Left hindlimb (tissue), 1 donor: Measurements from ENCODE around the gene CECR2.
"Not testable (repeated sequence)": the region's sequence is repeated elsewhere in the genome, so short reads cannot be mapped to it uniquely, and the experiment has no call there.

ENCODE experiments used
- DNase-seq: peaks from one replicate; pipeline ENCODE4 v3.0.0-alpha.2; 2018

Gene CECR2

DNA sequence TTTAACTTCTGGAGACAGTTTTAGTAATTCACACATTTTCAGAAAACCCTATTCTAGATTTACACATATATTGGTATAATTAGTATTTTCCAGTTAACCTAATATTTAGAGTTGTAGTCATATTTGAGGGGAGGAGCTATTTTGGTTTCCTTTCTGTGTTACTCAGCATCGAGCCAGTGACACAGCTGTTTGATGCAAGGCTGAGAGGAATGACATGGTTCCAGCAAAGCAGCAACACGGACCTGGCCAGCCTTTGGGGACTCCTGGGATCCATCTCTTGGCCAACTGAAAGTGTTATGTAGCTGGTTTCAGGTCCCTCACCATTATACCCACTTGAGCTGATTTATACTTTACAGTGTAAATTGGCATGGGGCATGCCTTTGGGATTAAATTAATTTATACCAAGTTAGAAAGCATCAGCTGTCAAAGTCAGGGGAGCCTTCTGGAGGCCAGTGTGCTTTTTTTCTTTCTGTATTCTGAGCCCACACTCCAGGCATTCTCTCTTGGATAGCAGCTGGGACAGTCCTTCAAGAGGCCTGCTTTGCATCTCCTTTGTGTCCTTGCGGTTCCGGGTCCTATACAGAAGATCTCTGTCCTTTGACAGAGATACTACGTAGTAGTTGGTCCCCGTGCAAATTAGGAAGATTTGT is 102.8 kb downstream of the CECR2 start:
- peak; percentile 44 for DNase-seq

DNA sequence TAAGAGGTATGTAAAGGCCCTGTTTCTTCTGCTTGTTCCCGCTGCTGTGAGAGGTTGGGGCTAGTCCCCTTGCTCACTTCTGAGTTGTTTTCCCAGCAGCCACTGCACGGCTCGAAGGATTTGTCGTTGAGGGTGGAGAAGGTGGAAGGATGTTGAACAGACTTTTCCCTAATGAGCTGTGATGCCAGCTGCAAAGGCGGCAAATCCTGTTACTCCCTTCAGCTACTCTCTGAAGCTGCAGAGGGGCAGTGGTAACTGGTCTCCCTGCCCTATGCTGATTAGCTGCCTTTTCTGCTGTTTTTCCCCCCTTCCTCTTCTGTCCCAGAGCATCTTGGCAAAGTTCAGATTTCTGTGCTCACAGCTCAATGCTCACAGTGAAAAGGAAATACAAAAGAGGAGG is 103.7 kb downstream of the CECR2 start:
- DNase-seq, result no peak

GRCh38 chr22:17475318-17476230 is 106.3 kb downstream of the CECR2 start:
- DNase-seq, result no peak

- DNase-seq, result no peak
Measured at GRCh38 chr22:17476838-17477237, 107.6 kb downstream of the CECR2 start.

DNA sequence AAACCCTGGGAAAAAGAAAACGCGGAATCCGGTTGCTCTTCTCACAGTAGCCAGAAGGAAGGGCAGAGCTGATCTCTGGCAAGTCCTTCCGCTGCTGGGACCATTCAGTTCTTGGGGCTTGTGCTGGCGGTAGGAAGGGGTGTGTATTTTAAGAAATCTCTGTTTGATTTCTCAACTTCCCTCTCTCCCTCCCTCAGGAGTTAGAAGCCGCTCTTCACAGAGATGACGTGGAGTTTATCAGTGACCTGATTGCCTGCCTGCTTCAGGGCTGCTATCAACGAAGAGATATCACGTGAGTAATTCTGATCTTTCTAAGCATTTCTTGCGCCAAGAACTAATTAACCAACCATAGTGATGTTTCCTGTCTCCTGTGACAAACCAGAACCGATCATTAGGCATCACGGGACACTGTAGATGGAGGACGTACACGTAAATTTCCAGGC is 108.2 kb downstream of the CECR2 start:
- no peak for DNase-seq

DNA sequence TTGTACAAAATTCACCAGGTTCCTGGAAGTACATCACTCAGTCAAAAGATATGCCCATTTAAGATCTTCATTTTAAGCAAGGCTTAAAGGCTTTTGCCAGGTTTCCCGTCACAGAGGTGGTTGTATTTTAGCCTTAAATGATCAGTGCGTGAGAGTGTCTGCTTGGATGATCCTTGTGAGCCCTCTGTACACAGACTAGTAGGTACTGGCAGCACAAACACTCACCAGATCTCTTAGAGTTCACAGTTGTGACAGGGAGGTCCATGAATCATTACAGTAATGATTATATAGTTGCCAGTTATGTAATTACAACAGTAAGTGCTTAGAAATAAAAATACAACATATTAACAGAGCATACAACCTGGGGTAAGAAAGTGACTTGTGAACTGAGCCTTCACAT is 109.9 kb downstream of the CECR2 start:
- no peak for DNase-seq

GRCh38 chr22:17481424-17481823 is 112.2 kb downstream of the CECR2 start:
- DNase-seq, result no peak

DNA sequence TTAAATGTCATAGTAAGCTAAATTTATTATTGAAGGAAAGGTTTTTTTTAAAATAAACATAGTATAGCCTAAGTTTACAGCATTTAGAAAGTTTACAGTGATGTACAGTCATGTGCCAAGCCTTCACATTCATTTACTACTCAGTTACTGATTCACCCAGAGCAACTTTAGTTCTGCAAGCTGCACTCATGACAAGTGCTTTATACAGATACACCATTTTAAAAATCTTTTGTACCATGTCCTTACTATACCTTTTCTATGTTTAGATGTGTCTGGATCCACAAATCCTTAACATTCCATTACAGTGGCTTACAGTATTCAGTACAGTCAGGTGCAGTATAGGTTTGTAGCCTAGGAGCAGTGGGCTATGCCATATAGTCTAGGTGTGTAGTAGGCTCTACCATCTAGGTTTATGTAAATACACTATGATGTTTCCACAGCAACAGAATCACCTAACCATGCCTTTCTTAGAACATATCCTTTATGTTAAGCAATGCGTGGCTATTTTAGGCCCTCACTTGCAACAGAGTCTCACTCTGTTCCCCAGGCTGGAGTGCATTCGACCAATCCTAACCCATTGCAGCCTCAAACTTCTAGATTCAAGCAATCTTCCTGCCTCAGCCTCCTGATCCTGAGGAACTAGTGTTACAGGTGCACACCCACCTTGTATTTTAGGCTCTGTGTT is 114.6 kb downstream of the CECR2 start:
- DNase-seq, result no peak

- no peak for DNase-seq
Measured at GRCh38 chr22:17484608-17485007, 115.3 kb downstream of the CECR2 start.

DNA sequence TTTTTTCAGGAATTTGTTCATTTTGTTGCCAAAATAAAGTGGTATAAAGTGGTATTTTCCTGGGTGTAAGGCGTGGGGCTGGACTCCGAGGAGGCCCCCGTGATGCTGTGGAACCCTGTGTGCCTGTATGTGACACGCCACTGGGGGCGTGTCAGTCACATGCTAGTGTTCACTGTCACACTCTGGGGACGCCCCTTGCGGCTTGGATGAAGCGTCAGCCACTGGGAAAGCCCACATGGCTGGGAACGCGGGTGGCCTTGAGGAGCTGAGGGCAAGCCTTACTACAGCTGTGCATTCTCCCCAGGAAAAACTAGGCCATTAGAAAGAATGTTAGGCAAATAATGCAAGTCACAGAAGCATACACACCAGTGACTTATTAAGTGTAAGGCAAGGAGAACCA is 117.1 kb downstream of the CECR2 start:
- DNase-seq, result no peak

GRCh38 chr22:17486719-17487118 is 117.5 kb downstream of the CECR2 start:
- no peak for DNase-seq

GRCh38 chr22:17489101-17489500 is 119.8 kb downstream of the CECR2 start:
- no peak for DNase-seq

- DNase-seq, result no peak
Measured at GRCh38 chr22:17491090-17491640, 121.9 kb downstream of the CECR2 start.

- DNase-seq, result no peak
Measured at GRCh38 chr22:17492247-17492646, 123.0 kb downstream of the CECR2 start.

DNA sequence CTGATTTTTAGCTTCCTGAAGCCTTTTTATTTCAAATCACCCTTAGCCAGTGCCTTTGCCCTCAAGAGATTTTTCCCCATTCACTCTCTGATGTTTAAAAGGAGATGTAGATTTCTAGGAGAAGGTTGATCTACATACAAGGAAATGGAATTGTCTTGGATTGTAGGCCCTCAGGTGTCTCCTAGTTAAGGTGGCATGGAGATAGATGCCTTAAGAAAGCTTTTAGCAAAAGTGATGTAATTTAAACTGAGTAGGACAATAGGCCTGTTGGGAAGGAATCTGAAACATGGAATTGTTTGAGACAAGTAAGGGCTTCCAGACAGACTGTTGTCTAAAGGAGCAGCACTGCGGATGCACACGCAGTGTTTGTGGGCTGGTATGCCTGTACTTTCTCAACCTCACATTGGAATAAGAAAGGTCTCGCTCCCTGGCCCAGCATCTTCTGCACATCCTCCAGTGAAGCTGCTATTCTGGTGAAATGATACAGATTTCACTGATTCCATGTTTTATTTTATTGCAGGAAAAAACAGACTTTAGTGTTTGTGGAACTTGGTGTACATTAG is 124.2 kb downstream of the CECR2 start:
- DNase-seq, result no peak

GRCh38 chr22:17496841-17497240 is 127.6 kb downstream of the CECR2 start:
- no peak for DNase-seq

- peak; percentile 34 for DNase-seq
Measured at GRCh38 chr22:17501679-17502285, 132.5 kb downstream of the CECR2 start.

GRCh38 chr22:17508110-17508509 is 138.8 kb downstream of the CECR2 start:
- no peak for DNase-seq

DNA sequence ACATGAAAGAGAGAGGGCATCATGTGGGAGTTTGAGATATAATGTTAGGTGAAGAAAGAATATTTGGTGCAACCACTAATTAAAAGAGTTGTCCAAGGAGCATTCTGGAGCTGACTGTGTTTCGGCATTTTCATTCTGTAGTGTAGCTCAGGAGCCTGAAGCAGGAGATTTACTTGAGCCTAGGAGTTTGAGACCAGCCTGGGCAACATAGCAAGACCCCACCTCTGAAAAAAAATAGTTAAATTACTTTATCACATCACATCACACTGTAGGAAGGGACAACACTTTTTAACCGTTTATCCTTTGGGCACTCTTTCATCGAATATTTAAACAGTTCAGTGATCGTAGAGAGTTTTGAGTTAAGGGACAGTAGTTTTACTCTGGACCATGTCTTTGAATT is 143.7 kb downstream of the CECR2 start:
- DNase-seq, result no peak

DNA sequence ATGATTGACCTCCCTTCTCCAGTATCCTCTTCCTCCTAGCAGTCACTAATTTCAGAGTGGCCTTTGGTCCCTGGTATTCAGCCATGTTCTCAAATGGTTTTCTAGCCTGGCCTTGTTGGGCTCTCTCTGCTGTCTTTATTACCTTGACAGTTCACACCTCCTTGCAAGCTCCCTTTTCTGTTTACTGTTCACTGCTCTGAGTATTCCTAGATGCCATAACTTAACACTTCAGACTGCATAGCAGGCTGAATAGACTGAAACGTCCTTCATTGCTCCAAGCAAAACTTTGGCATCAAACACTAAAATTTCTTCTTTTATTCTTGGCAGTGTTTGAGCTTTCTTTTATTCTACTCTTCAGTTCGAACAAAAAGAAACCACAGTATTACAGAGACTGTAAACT is 144.4 kb downstream of the CECR2 start:
- DNase-seq, result no peak

DNA sequence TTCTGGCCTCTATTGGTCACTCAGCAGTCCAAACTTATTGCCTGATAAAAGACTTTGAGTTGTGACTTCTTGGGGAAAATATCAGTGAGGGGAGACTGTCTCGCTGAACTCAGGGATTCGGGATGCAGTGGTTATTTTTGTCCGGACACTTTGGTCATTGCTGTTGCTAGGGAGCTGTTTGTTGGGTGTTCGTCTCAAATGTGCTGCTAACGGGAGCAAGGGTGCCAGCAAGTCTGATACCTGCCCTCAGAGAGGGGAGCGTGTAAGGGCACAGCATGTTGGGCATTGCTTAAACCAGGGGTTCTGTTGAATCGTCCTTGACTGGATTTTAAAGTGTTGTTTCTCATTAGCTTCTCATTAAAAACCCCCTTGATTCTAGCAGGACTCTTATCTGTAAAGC is 144.8 kb downstream of the CECR2 start:
- DNase-seq, result no peak

- no peak for DNase-seq
Measured at GRCh38 chr22:17518406-17518805, 149.1 kb downstream of the CECR2 start.

DNA sequence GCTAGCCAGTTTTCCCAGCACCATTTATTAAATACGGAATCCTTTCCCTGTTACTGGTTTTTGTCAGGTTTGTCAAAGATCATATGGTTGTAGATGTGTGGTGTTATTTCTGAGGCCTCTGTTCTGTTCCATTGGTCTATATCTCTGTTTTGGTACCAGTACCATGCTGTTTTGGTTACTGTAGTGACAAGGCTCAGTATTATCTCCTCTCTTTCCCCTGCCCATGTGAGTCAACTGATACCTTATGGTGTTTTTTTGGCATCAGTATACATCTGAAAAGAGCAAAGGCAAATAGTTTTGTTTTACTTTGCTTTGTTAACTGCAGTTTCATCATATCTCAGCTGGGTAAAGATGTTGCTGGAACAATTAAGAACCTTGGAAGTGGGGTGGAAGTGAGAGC is 152.7 kb downstream of the CECR2 start:
- not testable (repeated sequence) for DNase-seq
